ENCODE data around the gene UBE2E2. TPM values are rescaled to one million over a fixed set of nuclear protein-coding genes. Genes with fewer than 3 reads are reported as not detected.

The UBE2E2 gene
- total and polyA plus RNA-seq, 2 donors from 2014 or later: 40.9 to 61.7 TPM

GRCh38 chr3:23591374-23591773 lies 388.2 kb downstream of the UBE2E2 start:
- H3K4me1 ChIP-seq (ENCODE audit: control insufficient read depth in 2 of 3, insufficient read depth in 2 of 3, low read depth in 1 of 3, low read length in 3 of 3): peaks cover 0 to 3% (median 0%) of the 10 kb centered on the region in 3 donors
- no peak overlapping the region for H3K27ac ChIP-seq (ENCODE audit: low read depth in 2 of 2, low read length in 2 of 2)
- intact Hi-C loops (cut with DNase I): no loop called here
- no peak overlapping the region for H3K4me3 ChIP-seq (ENCODE audit: low read length in 3 of 3)
- no peaks in the 10 kb centered on the region for H3K9me3 ChIP-seq (ENCODE audit: control insufficient read depth in 2 of 3, insufficient read depth in 1 of 3, low read length in 3 of 3)
- TF ChIP-seq CTCF (IDR thresholded peaks at IDR 0.05; ENCODE audit: borderline replicate concordance, extremely low read depth, insufficient read depth): no peak
- FAIRE-seq (no peak), DNase-seq (no peak)
- no peaks in the 10 kb centered on the region for H3K36me3 ChIP-seq (ENCODE audit: control insufficient read depth in 2 of 3, insufficient read depth in 3 of 3, low read length in 3 of 3)
- H3K27me3 ChIP-seq (ENCODE audit: control insufficient read depth, insufficient read depth, low read length): no peaks in the 10 kb centered on the region
- no peak overlapping the region for H3K9ac ChIP-seq (ENCODE audit: low read length in 3 of 3)

- Histone ChIP-seq H3K27ac (ENCODE audit: low read depth in 2 of 2, low read length in 2 of 2) (no peak overlapping the region), H3K27me3 (ENCODE audit: control insufficient read depth, insufficient read depth, low read length) (no peaks in the 10 kb centered on the region), H3K9me3 (ENCODE audit: control insufficient read depth in 2 of 3, insufficient read depth in 1 of 3, low read length in 3 of 3) (no peaks in the 10 kb centered on the region), H3K9ac (ENCODE audit: low read length in 3 of 3) (no peak overlapping the region), H3K4me3 (ENCODE audit: low read length in 3 of 3) (no peak overlapping the region), H3K36me3 (ENCODE audit: control insufficient read depth in 2 of 3, insufficient read depth in 3 of 3, low read length in 3 of 3) (no peaks in the 10 kb centered on the region), H3K4me1 (ENCODE audit: control insufficient read depth in 2 of 3, insufficient read depth in 2 of 3, low read depth in 1 of 3, low read length in 3 of 3) (peaks cover 0 to 3% (median 0%) of the 10 kb centered on the region in 3 donors)
- DNase-seq: no peak
- intact Hi-C loops (cut with DNase I): no loop called here
- FAIRE-seq: no peak
- no peak for TF ChIP-seq CTCF (IDR thresholded peaks at IDR 0.05; ENCODE audit: borderline replicate concordance, extremely low read depth, insufficient read depth)
Observed at GRCh38 chr3:23592961-23593931, 390.1 kb downstream of the UBE2E2 start.

- no peak for TF ChIP-seq CTCF (IDR thresholded peaks at IDR 0.05; ENCODE audit: borderline replicate concordance, extremely low read depth, insufficient read depth)
- intact Hi-C loops (cut with DNase I): no loop called here
- no peak overlapping the region for H3K27ac ChIP-seq (ENCODE audit: low read depth in 2 of 2, low read length in 2 of 2)
- no peaks in the 10 kb centered on the region for H3K36me3 ChIP-seq (ENCODE audit: control insufficient read depth in 2 of 3, insufficient read depth in 3 of 3, low read length in 3 of 3)
- no peaks in the 10 kb centered on the region for H3K9me3 ChIP-seq (ENCODE audit: control insufficient read depth in 2 of 3, insufficient read depth in 1 of 3, low read length in 3 of 3)
- DNase-seq (no peak), FAIRE-seq (no peak)
- H3K27me3 ChIP-seq (ENCODE audit: control insufficient read depth, insufficient read depth, low read length): no peaks in the 10 kb centered on the region
- H3K4me3 ChIP-seq (ENCODE audit: low read length in 3 of 3): no peak overlapping the region
- no peak overlapping the region for H3K9ac ChIP-seq (ENCODE audit: low read length in 3 of 3)
- peaks cover 0 to 3% (median 0%) of the 10 kb centered on the region in 3 donors for H3K4me1 ChIP-seq (ENCODE audit: control insufficient read depth in 2 of 3, insufficient read depth in 2 of 3, low read depth in 1 of 3, low read length in 3 of 3)
Observed at GRCh38 chr3:23594066-23594465, 390.9 kb downstream of the UBE2E2 start.
